ENCODE measurements around the gene AHRR. TPM values are rescaled to one million over a fixed set of nuclear protein-coding genes. Genes with fewer than 3 reads are reported as not detected.

Gene AHRR
- total and polyA plus RNA-seq, 2 experiments from 2014 or later: 0.27 to 1.8 TPM

DNA sequence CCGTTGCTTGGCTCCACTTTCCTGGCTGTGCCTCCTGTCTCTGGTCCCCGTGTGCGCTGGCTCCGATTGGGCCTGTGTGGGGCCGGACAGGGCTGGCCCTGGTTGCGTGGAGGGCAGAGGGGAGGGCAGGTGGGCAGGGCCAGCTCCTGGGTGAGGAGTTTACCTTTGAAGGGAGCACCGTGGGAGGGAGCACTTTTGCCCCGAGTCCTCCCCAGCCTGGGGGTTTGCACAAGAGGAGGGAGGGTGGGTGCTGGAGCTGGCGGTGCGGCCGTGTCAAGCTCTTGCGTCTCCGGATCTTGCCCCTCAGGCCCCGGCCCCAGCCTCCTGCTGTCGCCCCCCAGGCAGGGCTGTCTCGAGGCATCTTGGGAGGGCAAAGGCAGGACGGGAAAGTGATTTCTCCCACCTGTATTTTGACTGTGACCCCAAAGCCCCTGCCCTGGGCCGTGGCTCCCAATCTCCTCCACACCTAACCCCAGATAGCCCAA, 73.2 kb downstream of the AHRR start:
- DNase-seq (ENCODE audit: low spot score) (no peak), ATAC-seq (no peak)
- Mint-ChIP-seq H3K36me3 (ENCODE audit: low read depth) (no peaks in the 10 kb centered on the region; the same call in 2 of the 3 replicates), H3K4me3 (no peak overlapping the region), H3K9me3 (peaks cover 3% of the 10 kb centered on the region; the same call in 1 of the 3 replicates), H3K4me1 (peaks cover 32% of the 10 kb centered on the region), H3K27ac (no peak overlapping the region), H3K27me3 (ENCODE audit: insufficient read depth, low read depth, poor library complexity) (peaks cover 20% of the 10 kb centered on the region)
- Histone ChIP-seq H3K27me3 (ENCODE audit: insufficient read depth) (no peaks in the 10 kb centered on the region), H4K20me1 (replicated peaks; ENCODE audit: insufficient read depth) (no peaks in the 10 kb centered on the region), H3K4me3 (no peak overlapping the region), H3K79me2 (replicated peaks; ENCODE audit: insufficient read depth) (no peaks in the 10 kb centered on the region), H2AFZ (no peak overlapping the region), H3K27ac (ENCODE audit: low read depth) (no peak overlapping the region), H3K36me3 (ENCODE audit: insufficient read depth) (no peaks in the 10 kb centered on the region), H3K4me2 (no peak overlapping the region), H3K4me1 (ENCODE audit: insufficient read depth) (no peaks in the 10 kb centered on the region), H3K9me2 (ENCODE audit: insufficient read depth) (no peaks in the 10 kb centered on the region), H3F3A (replicated peaks; ENCODE audit: low read depth) (peaks cover 6% of the 10 kb centered on the region; the same call in 1 of the 2 replicates)
- no peak for TF ChIP-seq ZNF331 (CRISPR knock-in tag; IDR thresholded peaks at IDR 0.05; ENCODE audit: low read depth)
- no peak for TF ChIP-seq CTCF (conservative IDR thresholded peaks at IDR 0.05; ENCODE audit: low read depth in 2 of 2)
- TF ChIP-seq, protein P1, sequence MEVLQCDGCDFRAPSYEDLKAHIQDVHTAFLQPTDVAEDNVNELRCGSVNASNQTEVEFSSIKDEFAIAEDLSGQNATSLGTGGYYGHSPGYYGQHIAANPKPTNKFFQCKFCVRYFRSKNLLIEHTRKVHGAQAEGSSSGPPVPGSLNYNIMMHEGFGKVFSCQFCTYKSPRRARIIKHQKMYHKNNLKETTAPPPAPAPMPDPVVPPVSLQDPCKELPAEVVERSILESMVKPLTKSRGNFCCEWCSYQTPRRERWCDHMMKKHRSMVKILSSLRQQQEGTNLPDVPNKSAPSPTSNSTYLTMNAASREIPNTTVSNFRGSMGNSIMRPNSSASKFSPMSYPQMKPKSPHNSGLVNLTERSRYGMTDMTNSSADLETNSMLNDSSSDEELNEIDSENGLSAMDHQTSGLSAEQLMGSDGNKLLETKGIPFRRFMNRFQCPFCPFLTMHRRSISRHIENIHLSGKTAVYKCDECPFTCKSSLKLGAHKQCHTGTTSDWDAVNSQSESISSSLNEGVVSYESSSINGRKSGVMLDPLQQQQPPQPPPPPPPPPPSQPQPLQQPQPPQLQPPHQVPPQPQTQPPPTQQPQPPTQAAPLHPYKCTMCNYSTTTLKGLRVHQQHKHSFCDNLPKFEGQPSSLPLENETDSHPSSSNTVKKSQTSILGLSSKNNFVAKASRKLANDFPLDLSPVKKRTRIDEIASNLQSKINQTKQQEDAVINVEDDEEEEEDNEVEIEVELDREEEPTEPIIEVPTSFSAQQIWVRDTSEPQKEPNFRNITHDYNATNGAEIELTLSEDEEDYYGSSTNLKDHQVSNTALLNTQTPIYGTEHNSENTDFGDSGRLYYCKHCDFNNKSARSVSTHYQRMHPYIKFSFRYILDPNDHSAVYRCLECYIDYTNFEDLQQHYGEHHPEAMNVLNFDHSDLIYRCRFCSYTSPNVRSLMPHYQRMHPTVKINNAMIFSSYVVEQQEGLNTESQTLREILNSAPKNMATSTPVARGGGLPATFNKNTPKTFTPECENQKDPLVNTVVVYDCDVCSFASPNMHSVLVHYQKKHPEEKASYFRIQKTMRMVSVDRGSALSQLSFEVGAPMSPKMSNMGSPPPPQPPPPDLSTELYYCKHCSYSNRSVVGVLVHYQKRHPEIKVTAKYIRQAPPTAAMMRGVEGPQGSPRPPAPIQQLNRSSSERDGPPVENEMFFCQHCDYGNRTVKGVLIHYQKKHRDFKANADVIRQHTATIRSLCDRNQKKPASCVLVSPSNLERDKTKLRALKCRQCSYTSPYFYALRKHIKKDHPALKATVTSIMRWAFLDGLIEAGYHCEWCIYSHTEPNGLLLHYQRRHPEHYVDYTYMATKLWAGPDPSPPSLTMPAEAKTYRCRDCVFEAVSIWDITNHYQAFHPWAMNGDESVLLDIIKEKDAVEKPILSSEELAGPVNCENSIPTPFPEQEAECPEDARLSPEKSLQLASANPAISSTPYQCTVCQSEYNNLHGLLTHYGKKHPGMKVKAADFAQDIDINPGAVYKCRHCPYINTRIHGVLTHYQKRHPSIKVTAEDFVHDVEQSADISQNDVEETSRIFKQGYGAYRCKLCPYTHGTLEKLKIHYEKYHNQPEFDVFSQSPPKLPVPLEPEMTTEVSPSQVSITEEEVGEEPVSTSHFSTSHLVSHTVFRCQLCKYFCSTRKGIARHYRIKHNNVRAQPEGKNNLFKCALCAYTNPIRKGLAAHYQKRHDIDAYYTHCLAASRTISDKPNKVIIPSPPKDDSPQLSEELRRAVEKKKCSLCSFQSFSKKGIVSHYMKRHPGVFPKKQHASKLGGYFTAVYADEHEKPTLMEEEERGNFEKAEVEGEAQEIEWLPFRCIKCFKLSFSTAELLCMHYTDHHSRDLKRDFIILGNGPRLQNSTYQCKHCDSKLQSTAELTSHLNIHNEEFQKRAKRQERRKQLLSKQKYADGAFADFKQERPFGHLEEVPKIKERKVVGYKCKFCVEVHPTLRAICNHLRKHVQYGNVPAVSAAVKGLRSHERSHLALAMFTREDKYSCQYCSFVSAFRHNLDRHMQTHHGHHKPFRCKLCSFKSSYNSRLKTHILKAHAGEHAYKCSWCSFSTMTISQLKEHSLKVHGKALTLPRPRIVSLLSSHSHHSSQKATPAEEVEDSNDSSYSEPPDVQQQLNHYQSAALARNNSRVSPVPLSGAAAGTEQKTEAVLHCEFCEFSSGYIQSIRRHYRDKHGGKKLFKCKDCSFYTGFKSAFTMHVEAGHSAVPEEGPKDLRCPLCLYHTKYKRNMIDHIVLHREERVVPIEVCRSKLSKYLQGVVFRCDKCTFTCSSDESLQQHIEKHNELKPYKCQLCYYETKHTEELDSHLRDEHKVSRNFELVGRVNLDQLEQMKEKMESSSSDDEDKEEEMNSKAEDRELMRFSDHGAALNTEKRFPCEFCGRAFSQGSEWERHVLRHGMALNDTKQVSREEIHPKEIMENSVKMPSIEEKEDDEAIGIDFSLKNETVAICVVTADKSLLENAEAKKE (CRISPR knock-in tag; IDR thresholded peaks at IDR 0.05): no peak
- TF ChIP-seq, protein P2, sequence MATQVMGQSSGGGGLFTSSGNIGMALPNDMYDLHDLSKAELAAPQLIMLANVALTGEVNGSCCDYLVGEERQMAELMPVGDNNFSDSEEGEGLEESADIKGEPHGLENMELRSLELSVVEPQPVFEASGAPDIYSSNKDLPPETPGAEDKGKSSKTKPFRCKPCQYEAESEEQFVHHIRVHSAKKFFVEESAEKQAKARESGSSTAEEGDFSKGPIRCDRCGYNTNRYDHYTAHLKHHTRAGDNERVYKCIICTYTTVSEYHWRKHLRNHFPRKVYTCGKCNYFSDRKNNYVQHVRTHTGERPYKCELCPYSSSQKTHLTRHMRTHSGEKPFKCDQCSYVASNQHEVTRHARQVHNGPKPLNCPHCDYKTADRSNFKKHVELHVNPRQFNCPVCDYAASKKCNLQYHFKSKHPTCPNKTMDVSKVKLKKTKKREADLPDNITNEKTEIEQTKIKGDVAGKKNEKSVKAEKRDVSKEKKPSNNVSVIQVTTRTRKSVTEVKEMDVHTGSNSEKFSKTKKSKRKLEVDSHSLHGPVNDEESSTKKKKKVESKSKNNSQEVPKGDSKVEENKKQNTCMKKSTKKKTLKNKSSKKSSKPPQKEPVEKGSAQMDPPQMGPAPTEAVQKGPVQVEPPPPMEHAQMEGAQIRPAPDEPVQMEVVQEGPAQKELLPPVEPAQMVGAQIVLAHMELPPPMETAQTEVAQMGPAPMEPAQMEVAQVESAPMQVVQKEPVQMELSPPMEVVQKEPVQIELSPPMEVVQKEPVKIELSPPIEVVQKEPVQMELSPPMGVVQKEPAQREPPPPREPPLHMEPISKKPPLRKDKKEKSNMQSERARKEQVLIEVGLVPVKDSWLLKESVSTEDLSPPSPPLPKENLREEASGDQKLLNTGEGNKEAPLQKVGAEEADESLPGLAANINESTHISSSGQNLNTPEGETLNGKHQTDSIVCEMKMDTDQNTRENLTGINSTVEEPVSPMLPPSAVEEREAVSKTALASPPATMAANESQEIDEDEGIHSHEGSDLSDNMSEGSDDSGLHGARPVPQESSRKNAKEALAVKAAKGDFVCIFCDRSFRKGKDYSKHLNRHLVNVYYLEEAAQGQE (IDR thresholded peaks at IDR 0.05; ENCODE audit: unreplicated experiment): no peak
- TF ChIP-seq EZH2phosphoT487 (IDR thresholded peaks at IDR 0.05; ENCODE audit: unreplicated experiment): no peak
- no peak for TF ChIP-seq CREB1 (CRISPR knock-in tag; IDR thresholded peaks at IDR 0.05; ENCODE audit: low read depth)
- TF ChIP-seq POLR2AphosphoS5 (IDR thresholded peaks at IDR 0.05; ENCODE audit: low read depth): no peak
- TF ChIP-seq ZNF114 (CRISPR knock-in tag; IDR thresholded peaks at IDR 0.05): no peak
- TF ChIP-seq STAT1 (IDR thresholded peaks at IDR 0.05; ENCODE audit: unreplicated experiment): no peak
- TF ChIP-seq ETS1 (IDR thresholded peaks at IDR 0.05): no peak
- TF ChIP-seq NANOG (IDR thresholded peaks at IDR 0.05; ENCODE audit: borderline replicate concordance): no peak
- TF ChIP-seq JUNB (IDR thresholded peaks at IDR 0.05; ENCODE audit: unreplicated experiment): no peak
- no peak for TF ChIP-seq EZH2 (IDR thresholded peaks at IDR 0.05; ENCODE audit: low read depth, unreplicated experiment)
